ENCODE measurements around the gene AMIGO1. TPM values are rescaled to one million over a fixed set of nuclear protein-coding genes. Genes with fewer than 3 reads are reported as not detected.

Gene AMIGO1
- total RNA-seq, 1 experiment from 2014 or later: 0.10 TPM

- H3K36me3 ChIP-seq (ENCODE audit: control insufficient read depth in 1 of 2, insufficient read depth in 2 of 2, low read length in 2 of 2): no peaks in the 10 kb centered on the region
- no peaks in the 10 kb centered on the region for H4K20me1 ChIP-seq (ENCODE audit: insufficient read depth)
- H3K4me1 ChIP-seq (ENCODE audit: control insufficient read depth in 1 of 2, insufficient read depth in 2 of 2, low read length in 2 of 2): peaks cover 4 to 14% of the 10 kb centered on the region in 2 experiments; a peak in 3 of 4 replicates
- H3K27me3 ChIP-seq (ENCODE audit: insufficient read depth, low read length): no peaks in the 10 kb centered on the region
- no peak overlapping the region for H3K4me3 ChIP-seq (replicated peaks in 1 of 2; ENCODE audit: low read depth in 1 of 2, low read length in 2 of 2)
- no peak overlapping the region for H3K4me2 ChIP-seq (ENCODE audit: low read length)
- H3K27ac ChIP-seq (ENCODE audit: low read depth, low read length): no peak overlapping the region
- intact Hi-C loops (cut with micrococcal nuclease): loop anchor here (5.0 to 10.0 kb wide), 2 partner anchors 137 to 330 kb away; partner anchors contain the start of gene SORT1
- TF ChIP-seq ZNF274 (IDR thresholded peaks at IDR 0.05; ENCODE audit: low read depth, low read length) (no peak), EZH2phosphoT487 (IDR thresholded peaks at IDR 0.05; ENCODE audit: borderline replicate concordance) (no peak), FOSL1 (IDR thresholded peaks at IDR 0.05; ENCODE audit: low read depth) (no peak), CEBPB (IDR thresholded peaks at IDR 0.05; ENCODE audit: low read depth) (no peak), REST (IDR thresholded peaks at IDR 0.05; ENCODE audit: low read depth) (no peak), SRF (IDR thresholded peaks at IDR 0.05; ENCODE audit: low read depth) (no peak), ELF1 (IDR thresholded peaks at IDR 0.05; ENCODE audit: borderline replicate concordance, low read depth) (no peak), JUND (IDR thresholded peaks at IDR 0.05) (no peak), ATF3 (IDR thresholded peaks at IDR 0.05) (no peak), SP1 (IDR thresholded peaks at IDR 0.05; ENCODE audit: low read depth) (no peak), TCF7L2 (IDR thresholded peaks at IDR 0.05; ENCODE audit: borderline replicate concordance, extremely low read depth, insufficient read depth, insufficient read length) (no peak), RAD21 (IDR thresholded peaks at IDR 0.05; ENCODE audit: low read depth) (no peak), CTCF (IDR thresholded peaks at IDR 0.05 in 2 of 3, conservative IDR thresholded peaks at IDR 0.05 in 1 of 3; ENCODE audit: borderline replicate concordance in 1 of 3, insufficient read depth in 1 of 3, low read depth in 2 of 3, low read length in 2 of 3) (no peak), SIN3A (IDR thresholded peaks at IDR 0.05; ENCODE audit: low read depth) (no peak), ZFX (IDR thresholded peaks at IDR 0.05) (no peak), POLR2AphosphoS5 (IDR thresholded peaks at IDR 0.05; ENCODE audit: low read depth, low read length) (no peak), ZBTB33 (IDR thresholded peaks at IDR 0.05; ENCODE audit: extremely low read depth, insufficient replicate concordance, low read length) (no peak), EZH2 (IDR thresholded peaks at IDR 0.05) (no peak), CBX3 (IDR thresholded peaks at IDR 0.05; ENCODE audit: low read depth) (no peak)
- H3K9me3 ChIP-seq (ENCODE audit: control insufficient read depth in 1 of 2, insufficient read depth in 1 of 2, low read depth in 1 of 2, low read length in 2 of 2): no peaks in the 10 kb centered on the region
- no peaks in the 10 kb centered on the region for H3K79me2 ChIP-seq (ENCODE audit: insufficient read depth, low read length)
- no peak overlapping the region for H2AFZ ChIP-seq (ENCODE audit: low read depth, low read length, poor library complexity, severe bottlenecking)
- ChIA-PET RAD21 (ENCODE audit: low non-redundant PET in 1 of 2, low total read pairs in 2 of 2, uncharacterized antibody in 2 of 2, unreplicated experiment in 2 of 2) (interaction anchor here (0.7 kb wide), 3 partner anchors 25 to 850 kb away, joined by 3 to 5 read pairs (median 3); no protein-coding TSS in a partner anchor), POLR2A (interaction anchor here (0.7 kb wide), 1 partner anchor 36 kb away, joined by 3 read pairs; no protein-coding TSS in a partner anchor), CTCF (interaction anchor here (1.1 to 6.4 kb wide), 4 partner anchors 12 to 44 kb away, joined by 4 to 146 read pairs (median 41); partner anchors contain the start of gene CYB561D1)
- DNase-seq (ENCODE audit: low read depth, low spot score): no peak
- no TSS peak for BruUV-seq (replicated peaks)
- no peak overlapping the region for H3K9ac ChIP-seq (ENCODE audit: low read length)
- ATAC-seq: no peak
- H3K9me2 ChIP-seq (ENCODE audit: insufficient read depth): no peaks in the 10 kb centered on the region
Measured at GRCh38 chr1:109534307-109534858, 24.9 kb upstream of the AMIGO1 start.
